Stomach (tissue), 9 donors: ENCODE measurements around the gene DHTKD1. TPM values are rescaled to one million over a fixed set of nuclear protein-coding genes. Genes with fewer than 3 reads are reported as not detected.
"Not testable (repeated sequence)": the region's sequence is repeated elsewhere in the genome, so short reads cannot be mapped to it uniquely, and the experiment has no call there.

Source experiments
- DNase-seq, 2 donors: peaks; one replicate each; pipeline versions ENCODE4 v3.0.0 to v3.0.0-alpha.2; 2013 to 2019
- H3K27ac ChIP-seq, 5 donors: fragments of 200-600 bp in 4 of 5; sonication (generic) in 4 of 5; one replicate each; pipeline ENCODE4 v1.5.1; 2013 to 2019; ENCODE audit warnings: mild to moderate bottlenecking in 1 of 5, moderate library complexity in 1 of 5
- H3K27me3 ChIP-seq, 3 donors: fragments of 200-600 bp; sonication (generic); one replicate each; pipeline ENCODE4 v1.5.1; 2017 to 2019; ENCODE audit warnings: mixed run types in 1 of 3
- H3K36me3 ChIP-seq, 4 donors: fragments of 200-600 bp; sonication (generic); 1 replicate in 3 of 4; 2 replicates in 1 of 4; pipeline ENCODE4 v1.5.1; 2016 to 2019
- H3K4me1 ChIP-seq, 4 donors: fragments of 200-600 bp; sonication (generic); one replicate each; pipeline ENCODE4 v1.5.1; 2016 to 2019
- H3K4me3 ChIP-seq, 4 donors: fragments of 200-600 bp; sonication (generic) in 3 of 4; one replicate each; pipeline ENCODE4 v1.5.1; 2016 to 2019; ENCODE audit warnings: mild to moderate bottlenecking in 1 of 4
- H3K9me3 ChIP-seq, 4 donors: fragments of 200-600 bp; sonication (generic); one replicate each; pipeline ENCODE4 v1.5.1; 2016 to 2019
- CTCF ChIP-seq, 7 experiments: fragments of 450-650 bp in 4 of 7; fragments of 200-600 bp in 3 of 7; sonication (generic) in 3 of 7; IDR thresholded peaks; one replicate each; pipeline ENCODE4 v1.5.1; 2016 to 2019; ENCODE audit warnings: antibody characterized with exemption in 7 of 7, control low read depth in 2 of 7, mild to moderate bottlenecking in 1 of 7
- EP300 ChIP-seq: sonication (generic); formaldehyde crosslinking; IDR thresholded peaks from one replicate; pipeline ENCODE4 v1.6.1; 2017; ENCODE audit warnings: antibody characterized with exemption
- POLR2A ChIP-seq, 4 donors: fragments of 450-650 bp; IDR thresholded peaks; one replicate each; pipeline ENCODE4 v1.6.1; 2016; ENCODE audit warnings: antibody characterized with exemption in 4 of 4, control low read depth in 2 of 4, mild to moderate bottlenecking in 1 of 4, moderate library complexity in 1 of 4
- POLR2AphosphoS5 ChIP-seq, 3 donors: sonication (generic); formaldehyde crosslinking; IDR thresholded peaks; one replicate each; pipeline ENCODE4 v1.6.1; 2016; ENCODE audit warnings: antibody characterized with exemption in 3 of 3
- WGBS, 5 donors: extraction: QIAGEN DNeasy Blood & Tissue Kit in 3 of 5; methylation state at CpG; one replicate each; pipeline versions ENCODE4 v1.1.5 to v1.1.7; 2013 to 2018; 5-methylcytosine and 5-hydroxymethylcytosine counted together
- intact Hi-C: fragments of 100-400 bp; cut with DNase I; formaldehyde crosslinking; loops from one replicate; pipeline ENCODE4 v1.15.1; 2023; ENCODE audit warnings: low total_unique reads
- polyA plus RNA-seq, 3 donors: library from polyadenylated mRNA; stranded (reverse); fragments of 200-250 nt; gene quantifications; one replicate each; pipeline ENCODE4 v1.2.3, GENCODE V29; 2013
- small RNA-seq, 4 donors: library from RNA; depleted of rRNA; stranded (forward); fragments of <200 nt; gene quantifications; one replicate each; pipeline ENCODE3, GENCODE V24; 2016
- total RNA-seq, 5 donors: library from RNA; depleted of rRNA; stranded (reverse); fragments of >200 nt; gene quantifications; one replicate each; pipeline versions ENCODE4 v1.1.0 to v1.2.3, GENCODE V29; 2014 to 2016
- donor health status: healthy with polysubstance abuse.
- donor health status: Bipolar disorder and iron deficiency.
- donor health status: healthy.

The DHTKD1 gene
- total and polyA plus RNA-seq, 8 donors = 6.4 to 98.2 (median 9.8) TPM

- peaks cover 24 to 100% (median 98%) of the 10 kb centered on the region in 4 donors for H3K36me3 ChIP-seq
- no peaks in the 10 kb centered on the region for H3K9me3 ChIP-seq
- H3K4me1 ChIP-seq = no peaks in the 10 kb centered on the region
- no peak for DNase-seq
- intact Hi-C loops = no loop called here
- no peak overlapping the region for H3K4me3 ChIP-seq
- WGBS, 5 donors = 90 to 93% (median 91%) methylated on average over 11 to 12 of the region's 12 CpGs
- TF ChIP-seq POLR2A (IDR thresholded peaks at IDR 0.05) = no peak
- H3K27ac ChIP-seq = no peak overlapping the region
- H3K27me3 ChIP-seq = no peaks in the 10 kb centered on the region
Observed at GRCh38 chr10:12164085-12164484, 95.3 kb downstream of the DHTKD1 start.

GRCh38 chr10:12165036-12165435 lies 96.3 kb downstream of the DHTKD1 start:
- 74 to 84% (median 82%) methylated on average over 3 of the region's 3 CpGs for WGBS, 5 donors
- TF ChIP-seq EP300 (no peak), CTCF (IDR thresholded peaks at IDR 0.05) (no peak), POLR2A (IDR thresholded peaks at IDR 0.05) (no peak), POLR2AphosphoS5 (IDR thresholded peaks at IDR 0.05) (no peak)
- DNase-seq = no peak
- Histone ChIP-seq H3K4me1 (no peaks in the 10 kb centered on the region), H3K4me3 (no peak overlapping the region), H3K27ac (no peak overlapping the region), H3K36me3 (peaks cover 26 to 100% (median 98%) of the 10 kb centered on the region in 4 donors), H3K9me3 (no peaks in the 10 kb centered on the region), H3K27me3 (no peaks in the 10 kb centered on the region)
- intact Hi-C loops = no loop called here

- Histone ChIP-seq H3K4me3 (no peak overlapping the region), H3K4me1 (no peaks in the 10 kb centered on the region), H3K36me3 (peaks cover 28 to 100% (median 100%) of the 10 kb centered on the region in 4 donors), H3K27me3 (no peaks in the 10 kb centered on the region), H3K9me3 (no peaks in the 10 kb centered on the region), H3K27ac (no peak overlapping the region)
- 77 to 92% (median 89%) methylated on average over 6 of the region's 6 CpGs for WGBS, 5 donors
- intact Hi-C loops = no loop called here
- DNase-seq = no peak
- TF ChIP-seq CTCF (IDR thresholded peaks at IDR 0.05) = no peak
- TF ChIP-seq EP300 = no peak
- TF ChIP-seq POLR2A (IDR thresholded peaks at IDR 0.05) = no peak
- no peak for TF ChIP-seq POLR2AphosphoS5 (IDR thresholded peaks at IDR 0.05)
Observed at GRCh38 chr10:12165999-12166775, 97.4 kb downstream of the DHTKD1 start.

GRCh38 chr10:12171512-12171911 lies 102.8 kb downstream of the DHTKD1 start:
- WGBS, 5 donors = 88 to 97% (median 90%) methylated on average over 6 of the region's 6 CpGs
- H3K27me3 ChIP-seq, DNase-seq, intact Hi-C loops, H3K27ac ChIP-seq, H3K9me3 ChIP-seq, H3K4me1 ChIP-seq, H3K4me3 ChIP-seq: not testable (repeated sequence)
- H3K36me3 ChIP-seq = peaks cover 47 to 100% (median 100%) of the 10 kb centered on the region in 4 donors

Small RNA genes within 50 kb of the gene (small RNA-seq; reads per million reads assigned to genes)
- gene MIR548AK (0 reads per million in 4 donors), gene RNU6-88P (0 reads per million in 4 donors)

Other genes with a start within 250 kb of the DHTKD1 start
- 10 to 100 TPM in 2 of 5 donors, 1 to 10 TPM in 2, not detected in 1; 1.3 to 16.2 (median 9.5) TPM for gene PROSER2, start 245.6 kb upstream of the DHTKD1 start, total RNA-seq
- 10 to 100 TPM in 1 of 3 donors, 1 to 10 TPM in 2; 5.2 to 13.4 (median 5.7) TPM for gene PROSER2, start 245.6 kb upstream of the DHTKD1 start, polyA plus RNA-seq
- gene UPF2, start 26.1 kb upstream of the DHTKD1 start, total RNA-seq = 10 to 100 TPM; 14.5 to 23.5 (median 17.5) TPM
- 10 to 100 TPM in 1 of 3 donors, 1 to 10 TPM in 2; 8.7 to 48.6 (median 9.5) TPM for gene UPF2, start 26.1 kb upstream of the DHTKD1 start, polyA plus RNA-seq
- gene SEC61A2, start 60.7 kb downstream of the DHTKD1 start, total RNA-seq = 10 to 100 TPM in 4 of 5 donors, under 1 TPM in 1; 0.58 to 17.4 (median 11.9) TPM
- 1 to 10 TPM; 1.1 to 3.2 (median 2.2) TPM for gene SEC61A2, start 60.7 kb downstream of the DHTKD1 start, polyA plus RNA-seq
- gene NUDT5, start 126.9 kb downstream of the DHTKD1 start, total RNA-seq = 10 to 100 TPM; 21.4 to 49.4 (median 37.9) TPM
- 10 to 100 TPM; 30.2 to 45.3 (median 39.6) TPM for gene NUDT5, start 126.9 kb downstream of the DHTKD1 start, polyA plus RNA-seq
- 100 to 1,000 TPM in 1 of 5 donors, 10 to 100 TPM in 4; 22.3 to 103 (median 62.4) TPM for gene CDC123, start 127.2 kb downstream of the DHTKD1 start, total RNA-seq
- 10 to 100 TPM; 30.3 to 41.7 (median 39.4) TPM for gene CDC123, start 127.2 kb downstream of the DHTKD1 start, polyA plus RNA-seq